ENCODE data around the gene GJD2.

The GJD2 gene

DNA sequence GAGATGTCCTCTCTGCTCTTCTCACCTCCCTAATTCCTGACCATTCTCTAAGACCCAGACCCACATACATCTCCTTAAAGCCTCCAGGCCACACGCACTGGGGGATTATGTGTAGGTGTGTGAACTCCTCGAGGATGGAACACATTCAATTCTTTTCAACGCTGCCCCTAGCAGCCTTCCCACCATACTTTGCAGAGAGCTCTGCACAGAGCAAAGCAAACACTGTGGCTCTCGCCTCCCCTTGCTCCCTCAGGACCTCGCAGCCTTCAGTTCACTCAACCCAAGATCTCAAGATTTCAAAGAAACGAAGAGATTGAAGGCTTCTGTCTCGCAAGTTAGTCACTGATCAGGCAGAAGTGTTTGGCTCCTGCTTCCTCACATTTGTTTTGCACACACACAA is 34.5 kb upstream of the GJD2 start:
- Histone ChIP-seq H3K9ac (ENCODE audit: low read depth, low read length) (no peak overlapping the region), H3K9me3 (ENCODE audit: control insufficient read depth, insufficient read depth, low read length) (no peaks in the 10 kb centered on the region), H3K4me1 (ENCODE audit: insufficient read depth, low read length) (no peaks in the 10 kb centered on the region), H3K36me3 (ENCODE audit: insufficient read depth, low read length) (peaks cover 2% of the 10 kb centered on the region; the same call in 1 of the 2 replicates)

DNA sequence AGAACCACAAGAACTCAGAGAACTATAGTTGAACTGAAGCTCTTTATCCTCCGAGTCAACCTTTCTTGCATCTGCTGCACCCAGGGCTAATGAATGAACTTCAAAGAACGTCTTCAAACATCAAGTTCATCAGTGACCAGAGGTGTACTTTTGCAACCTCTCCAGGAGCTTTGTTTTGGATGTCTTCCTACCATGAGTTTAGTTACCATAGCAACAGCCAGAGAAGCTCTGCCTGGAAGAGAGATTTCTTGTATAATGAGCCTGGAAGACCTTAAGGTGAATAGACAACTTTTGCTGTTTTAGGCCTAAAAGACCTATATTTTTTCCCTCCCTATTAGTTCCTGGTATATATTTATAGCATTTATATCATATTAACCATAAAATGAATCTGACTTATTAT is 31.4 kb upstream of the GJD2 start:
- no peaks in the 10 kb centered on the region for H3K36me3 ChIP-seq (ENCODE audit: insufficient read depth, low read length)
- no peaks in the 10 kb centered on the region for H3K4me1 ChIP-seq (ENCODE audit: insufficient read depth, low read length)
- no peak overlapping the region for H3K9ac ChIP-seq (ENCODE audit: low read depth, low read length)
- H3K9me3 ChIP-seq (ENCODE audit: control insufficient read depth, insufficient read depth, low read length), result no peaks in the 10 kb centered on the region

DNA sequence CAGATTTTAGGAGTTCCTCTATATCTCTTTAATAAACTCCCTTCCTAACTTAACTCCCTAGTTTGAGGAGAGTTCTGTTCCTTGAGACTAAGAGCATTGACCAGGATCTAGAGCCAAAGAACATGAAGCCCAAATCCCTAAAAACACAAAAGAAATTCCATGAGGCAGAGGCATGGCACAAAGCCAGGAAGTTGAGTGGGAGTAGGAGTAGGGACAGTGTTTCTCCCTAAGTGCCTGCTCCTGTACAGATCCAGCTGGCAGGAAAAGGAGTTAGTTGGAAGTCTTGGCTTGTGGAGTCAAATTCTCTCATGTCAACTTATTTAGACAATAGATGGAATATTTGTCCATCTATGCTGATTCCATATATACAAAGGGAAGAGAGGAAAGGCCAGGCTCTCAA is 29.2 kb upstream of the GJD2 start:
- Histone ChIP-seq H3K36me3 (ENCODE audit: insufficient read depth, low read length) (no peaks in the 10 kb centered on the region), H3K4me1 (ENCODE audit: insufficient read depth, low read length) (no peaks in the 10 kb centered on the region), H3K9ac (ENCODE audit: low read depth, low read length) (no peak overlapping the region), H3K9me3 (ENCODE audit: control insufficient read depth, insufficient read depth, low read length) (no peaks in the 10 kb centered on the region)

DNA sequence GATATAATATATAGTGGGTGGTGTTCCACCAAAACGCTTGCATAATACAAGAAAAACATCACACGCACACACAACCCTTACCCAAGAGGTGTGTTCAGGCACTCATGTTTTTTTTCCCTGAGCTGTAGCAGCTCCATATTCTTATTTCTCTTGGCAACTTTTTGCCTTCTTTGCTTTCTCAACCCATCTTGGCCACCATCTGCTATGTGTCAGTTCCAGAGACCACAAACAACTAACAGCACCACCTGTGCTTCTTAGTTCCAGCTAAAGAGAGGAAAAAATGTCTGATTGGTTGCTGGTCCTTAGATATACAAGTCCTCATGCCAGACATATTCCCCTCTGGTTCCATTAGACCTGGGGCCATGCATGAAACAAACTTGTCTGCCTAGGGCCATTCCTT is 28.6 kb upstream of the GJD2 start:
- no peaks in the 10 kb centered on the region for H3K9me3 ChIP-seq (ENCODE audit: control insufficient read depth, insufficient read depth, low read length)
- no peaks in the 10 kb centered on the region for H3K4me1 ChIP-seq (ENCODE audit: insufficient read depth, low read length)
- H3K9ac ChIP-seq (ENCODE audit: low read depth, low read length), result no peak overlapping the region
- H3K36me3 ChIP-seq (ENCODE audit: insufficient read depth, low read length), result no peaks in the 10 kb centered on the region

DNA sequence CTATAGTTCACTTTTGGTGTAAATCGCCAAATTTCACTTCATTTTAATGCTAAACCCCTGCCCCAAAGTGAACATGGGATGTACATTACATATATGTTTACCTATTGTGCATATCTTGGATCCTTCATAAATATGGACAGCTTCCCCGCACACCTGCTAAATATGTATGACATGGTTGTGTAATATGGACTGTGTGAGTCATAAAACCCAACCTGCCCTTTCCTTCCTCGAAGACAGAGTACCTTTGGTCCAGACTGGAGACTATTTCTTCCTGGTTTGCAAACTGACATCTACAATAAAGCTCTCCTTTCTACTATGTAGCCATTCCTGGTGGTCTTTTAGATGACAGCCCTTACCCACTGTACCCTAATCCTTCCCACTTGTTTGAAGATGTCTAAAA is 28.1 kb upstream of the GJD2 start:
- no peak overlapping the region for H3K9ac ChIP-seq (ENCODE audit: low read depth, low read length)
- H3K9me3 ChIP-seq (ENCODE audit: control insufficient read depth, insufficient read depth, low read length), result no peaks in the 10 kb centered on the region
- H3K4me1 ChIP-seq (ENCODE audit: insufficient read depth, low read length), result no peaks in the 10 kb centered on the region
- H3K36me3 ChIP-seq (ENCODE audit: insufficient read depth, low read length), result no peaks in the 10 kb centered on the region

DNA sequence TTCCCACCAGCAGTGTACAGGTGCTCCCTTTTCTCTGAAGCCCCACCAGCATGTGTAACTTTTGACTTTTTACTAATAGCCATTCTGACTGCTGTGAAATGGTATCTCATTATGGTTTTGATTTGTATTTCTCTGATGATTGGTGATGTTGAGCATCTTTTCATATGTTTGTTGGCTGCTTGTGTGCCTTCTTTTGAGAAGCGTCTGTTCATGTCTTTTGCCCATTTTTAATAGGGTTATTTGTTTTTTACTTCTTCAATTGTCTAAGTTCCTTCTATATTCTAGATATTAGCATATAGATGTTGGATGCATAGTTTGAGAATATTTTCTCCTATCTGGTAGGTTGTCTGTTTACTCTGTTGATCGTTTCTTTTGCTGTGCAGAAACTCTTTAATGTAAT is 25.9 kb upstream of the GJD2 start:
- no peaks in the 10 kb centered on the region for H3K4me1 ChIP-seq (ENCODE audit: insufficient read depth, low read length)
- no peaks in the 10 kb centered on the region for H3K36me3 ChIP-seq (ENCODE audit: insufficient read depth, low read length)
- no peak overlapping the region for H3K9ac ChIP-seq (ENCODE audit: low read depth, low read length)
- H3K9me3 ChIP-seq (ENCODE audit: control insufficient read depth, insufficient read depth, low read length), result no peaks in the 10 kb centered on the region

DNA sequence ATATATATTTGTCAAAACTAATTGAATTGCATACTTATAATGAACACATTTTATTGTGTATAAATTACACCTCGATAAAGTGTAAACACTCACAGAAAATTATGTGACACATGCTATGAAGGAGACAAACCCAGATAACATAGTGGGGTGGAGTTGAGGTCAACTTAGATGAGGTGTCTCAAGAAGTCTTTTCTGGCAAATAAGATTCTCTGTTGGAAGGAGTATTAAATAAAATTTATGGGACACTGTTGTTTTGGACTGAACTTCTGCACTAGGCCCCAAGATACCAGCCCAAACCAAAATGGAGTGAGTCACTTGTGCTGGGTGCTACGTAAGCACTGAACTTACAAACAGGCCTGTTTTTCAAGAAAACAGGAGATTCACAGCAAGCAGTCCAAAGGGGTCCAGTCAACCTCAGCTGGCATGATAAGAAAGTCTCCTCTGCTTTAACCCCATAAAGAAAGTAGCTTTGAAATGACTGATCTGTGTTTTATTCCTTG is 21.9 kb upstream of the GJD2 start:
- H3K9me3 ChIP-seq (ENCODE audit: control insufficient read depth, insufficient read depth, low read length), result no peaks in the 10 kb centered on the region
- no peak overlapping the region for H3K9ac ChIP-seq (ENCODE audit: low read depth, low read length)
- H3K36me3 ChIP-seq (ENCODE audit: insufficient read depth, low read length), result no peaks in the 10 kb centered on the region
- no peaks in the 10 kb centered on the region for H3K4me1 ChIP-seq (ENCODE audit: insufficient read depth, low read length)

DNA sequence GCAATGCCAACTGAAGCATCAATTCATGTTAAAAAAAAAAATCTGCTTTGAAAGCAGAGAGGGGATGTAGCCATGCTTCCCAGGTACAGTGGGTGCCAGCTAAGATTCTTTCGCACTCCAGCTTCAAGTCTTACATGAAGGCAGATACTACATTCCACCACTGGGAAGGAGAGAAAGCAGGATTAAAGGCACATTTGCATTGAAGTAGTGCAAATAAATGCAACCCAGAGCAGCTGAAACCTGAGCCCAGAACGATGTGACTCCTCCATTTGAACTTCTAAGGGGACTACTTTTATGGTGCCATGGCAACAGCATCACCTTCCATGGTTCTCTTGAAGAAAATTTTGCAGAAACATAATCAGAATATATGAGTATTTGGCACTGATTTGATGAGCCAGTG is 19.1 kb upstream of the GJD2 start:
- Histone ChIP-seq H3K9ac (ENCODE audit: low read depth, low read length) (no peak overlapping the region), H3K9me3 (ENCODE audit: control insufficient read depth, insufficient read depth, low read length) (no peaks in the 10 kb centered on the region), H3K4me1 (ENCODE audit: insufficient read depth, low read length) (no peaks in the 10 kb centered on the region), H3K36me3 (ENCODE audit: insufficient read depth, low read length) (no peaks in the 10 kb centered on the region)

DNA sequence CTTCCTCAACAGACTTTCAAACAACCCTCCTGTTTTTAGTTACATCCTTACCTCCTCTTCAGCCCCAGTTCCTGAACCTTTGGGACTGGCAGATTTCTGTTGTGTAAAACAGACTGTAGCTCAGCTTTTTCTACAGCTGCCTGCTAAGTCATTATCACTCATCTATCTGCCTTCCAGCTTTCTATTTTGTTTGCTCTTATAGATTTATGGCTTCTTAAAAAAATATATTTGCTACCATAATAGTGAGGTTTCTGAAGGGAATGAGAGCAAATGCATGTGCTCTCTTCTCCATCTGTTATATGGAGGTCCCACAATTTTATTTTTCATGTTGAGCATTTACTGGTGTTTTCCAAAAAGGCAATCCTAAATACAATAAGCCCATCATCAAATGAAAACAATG is 18.2 kb upstream of the GJD2 start:
- Histone ChIP-seq H3K9me3 (ENCODE audit: control insufficient read depth, insufficient read depth, low read length) (no peaks in the 10 kb centered on the region), H3K4me1 (ENCODE audit: insufficient read depth, low read length) (no peaks in the 10 kb centered on the region), H3K9ac (ENCODE audit: low read depth, low read length) (no peak overlapping the region), H3K36me3 (ENCODE audit: insufficient read depth, low read length) (no peaks in the 10 kb centered on the region)

DNA sequence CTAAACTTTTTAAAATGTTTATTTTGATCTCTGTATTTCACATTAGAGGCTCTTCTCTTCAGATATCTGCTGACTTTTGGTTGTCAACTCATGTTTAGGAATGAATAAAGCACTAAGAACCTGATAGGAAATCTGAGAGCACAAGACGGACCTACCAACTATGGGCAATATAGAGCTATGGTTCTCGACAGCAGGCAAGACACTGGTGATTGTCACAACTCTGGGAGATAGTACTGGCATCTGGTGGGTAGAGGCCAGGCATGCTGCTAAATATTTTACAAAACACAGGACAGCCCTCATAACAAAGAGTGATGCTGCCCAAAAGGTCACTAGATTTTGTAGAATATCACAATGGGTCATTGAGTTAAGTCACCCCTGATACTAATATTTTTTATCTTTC is 17.5 kb upstream of the GJD2 start:
- Histone ChIP-seq H3K9me3 (ENCODE audit: control insufficient read depth, insufficient read depth, low read length) (no peaks in the 10 kb centered on the region), H3K36me3 (ENCODE audit: insufficient read depth, low read length) (no peaks in the 10 kb centered on the region), H3K4me1 (ENCODE audit: insufficient read depth, low read length) (no peaks in the 10 kb centered on the region), H3K9ac (ENCODE audit: low read depth, low read length) (no peak overlapping the region)

DNA sequence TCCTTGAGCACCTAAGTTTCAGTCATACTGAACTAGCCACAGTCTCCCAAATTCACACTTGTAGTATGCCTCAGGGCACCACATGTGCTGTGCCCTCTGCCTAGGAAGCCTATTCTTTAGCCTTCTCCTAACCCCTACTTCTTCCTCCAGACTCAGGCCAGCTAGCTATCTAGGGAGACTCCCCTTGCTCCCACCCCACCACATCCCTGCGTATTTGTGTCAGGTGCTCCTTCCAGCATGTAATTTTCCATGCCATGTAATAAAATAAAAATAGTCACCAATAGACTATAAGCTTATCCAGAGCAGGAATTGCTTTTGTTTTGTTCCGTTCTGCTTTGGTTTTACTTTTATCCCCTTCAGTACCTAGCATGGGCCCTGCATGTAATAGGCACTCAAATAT is 14.9 kb upstream of the GJD2 start:
- Histone ChIP-seq H3K9ac (ENCODE audit: low read depth, low read length) (no peak overlapping the region), H3K4me1 (ENCODE audit: insufficient read depth, low read length) (no peaks in the 10 kb centered on the region), H3K36me3 (ENCODE audit: insufficient read depth, low read length) (no peaks in the 10 kb centered on the region), H3K9me3 (ENCODE audit: control insufficient read depth, insufficient read depth, low read length) (no peaks in the 10 kb centered on the region)

DNA sequence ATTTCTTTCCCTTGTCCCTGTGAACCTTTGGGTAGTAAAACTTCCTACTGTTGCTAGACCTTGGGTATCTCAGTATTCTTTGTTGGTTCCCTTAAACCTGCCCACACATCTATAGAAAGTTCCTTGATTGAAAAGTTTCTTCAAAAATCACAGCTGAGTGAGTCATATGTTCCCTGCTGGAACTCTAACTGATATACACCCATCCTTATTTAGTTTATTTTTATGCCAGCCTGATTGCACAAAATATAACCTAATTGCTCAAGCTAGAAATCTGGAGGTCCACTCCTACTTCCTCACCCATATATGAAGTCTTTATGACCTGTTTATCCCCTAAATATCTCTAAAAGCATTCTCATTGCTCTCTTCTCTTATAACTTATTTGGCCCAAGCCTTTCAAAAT is 13.7 kb upstream of the GJD2 start:
- Histone ChIP-seq H3K9me3 (ENCODE audit: control insufficient read depth, insufficient read depth, low read length) (no peaks in the 10 kb centered on the region), H3K36me3 (ENCODE audit: insufficient read depth, low read length) (no peaks in the 10 kb centered on the region), H3K9ac (ENCODE audit: low read depth, low read length) (no peak overlapping the region), H3K4me1 (ENCODE audit: insufficient read depth, low read length) (no peaks in the 10 kb centered on the region)

DNA sequence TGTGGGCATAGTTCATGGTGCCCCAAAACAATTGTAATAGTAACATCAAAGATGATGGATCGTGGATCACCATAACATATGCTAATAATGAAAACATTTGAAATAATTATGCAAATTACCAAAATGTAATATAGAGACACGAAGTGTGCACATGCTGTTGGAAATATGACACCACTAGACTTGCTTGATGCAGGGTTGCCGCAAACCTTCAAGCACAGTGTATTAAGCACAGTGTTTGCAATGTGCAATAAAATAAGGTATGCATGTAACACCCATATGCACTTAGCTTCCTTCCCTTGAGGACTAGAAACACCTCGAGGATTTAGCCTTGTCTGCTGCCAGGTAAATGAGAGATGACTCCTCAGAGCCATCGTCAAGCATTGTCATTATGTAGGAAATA is 10.9 kb upstream of the GJD2 start:
- Histone ChIP-seq H3K36me3 (ENCODE audit: insufficient read depth, low read length) (no peaks in the 10 kb centered on the region), H3K9me3 (ENCODE audit: control insufficient read depth, insufficient read depth, low read length) (no peaks in the 10 kb centered on the region), H3K9ac (ENCODE audit: low read depth, low read length) (no peak overlapping the region), H3K4me1 (ENCODE audit: insufficient read depth, low read length) (no peaks in the 10 kb centered on the region)

DNA sequence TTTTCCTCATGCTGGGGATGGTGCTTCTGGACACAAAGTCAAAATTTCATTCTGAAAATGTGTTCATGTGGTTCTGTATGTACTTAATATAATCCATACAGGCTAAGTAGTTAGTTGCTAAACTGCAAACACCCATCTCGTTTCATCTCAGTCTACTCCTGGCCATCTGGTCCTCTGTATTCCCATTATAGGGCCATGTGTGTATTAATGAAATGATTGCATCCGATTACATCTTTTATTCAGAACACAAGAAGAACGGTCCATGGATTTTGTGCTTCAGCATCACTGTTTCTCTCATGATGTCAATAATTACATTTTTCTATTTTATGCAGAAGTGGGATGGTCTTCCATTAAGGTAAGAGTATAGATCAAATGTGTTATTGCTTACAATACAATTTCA is 6.1 kb upstream of the GJD2 start:
- no peaks in the 10 kb centered on the region for H3K9me3 ChIP-seq (ENCODE audit: control insufficient read depth, insufficient read depth, low read length)
- no peaks in the 10 kb centered on the region for H3K36me3 ChIP-seq (ENCODE audit: insufficient read depth, low read length)
- H3K9ac ChIP-seq (ENCODE audit: low read depth, low read length), result no peak overlapping the region
- no peaks in the 10 kb centered on the region for H3K4me1 ChIP-seq (ENCODE audit: insufficient read depth, low read length)

DNA sequence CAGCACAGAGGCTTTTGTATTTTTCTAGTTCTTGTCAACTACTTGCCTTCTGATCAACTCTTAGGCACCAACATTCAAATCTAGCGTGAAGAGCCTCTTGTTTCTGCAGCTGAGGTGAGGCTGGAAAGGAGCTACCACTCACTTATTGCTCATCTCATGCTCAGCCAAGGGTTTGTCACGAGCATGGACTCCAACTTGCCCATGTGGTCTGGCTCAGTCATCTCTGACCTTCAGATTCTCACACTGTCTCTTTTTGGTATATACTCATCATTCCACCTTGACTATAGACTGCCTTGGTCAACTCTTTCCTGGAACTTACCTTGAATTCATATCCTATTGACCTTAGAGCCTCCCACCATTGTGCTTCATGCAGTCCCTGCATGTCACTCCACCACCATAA is 5.2 kb upstream of the GJD2 start:
- no peak overlapping the region for H3K9ac ChIP-seq (ENCODE audit: low read depth, low read length)
- no peaks in the 10 kb centered on the region for H3K36me3 ChIP-seq (ENCODE audit: insufficient read depth, low read length)
- H3K9me3 ChIP-seq (ENCODE audit: control insufficient read depth, insufficient read depth, low read length), result no peaks in the 10 kb centered on the region
- no peaks in the 10 kb centered on the region for H3K4me1 ChIP-seq (ENCODE audit: insufficient read depth, low read length)

DNA sequence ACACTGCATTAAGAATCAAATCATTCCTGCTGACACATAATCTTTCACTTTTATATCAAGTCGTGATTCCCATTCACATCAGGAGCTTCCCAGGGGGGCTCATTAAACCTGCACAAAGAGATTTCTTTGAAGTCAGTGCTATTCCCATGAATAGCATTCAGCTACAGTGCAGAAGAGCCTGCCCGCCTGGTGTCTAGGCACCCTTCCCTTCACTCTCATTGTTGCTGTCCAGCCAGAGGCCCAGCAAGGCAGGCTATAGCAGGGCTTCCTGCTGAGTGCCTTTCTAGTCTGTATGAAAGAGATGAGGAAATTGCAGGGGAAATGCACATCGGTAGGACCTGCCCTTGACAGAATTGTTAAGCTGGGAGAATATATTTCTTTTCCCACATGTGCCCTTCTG is 4.5 kb upstream of the GJD2 start:
- Histone ChIP-seq H3K9me3 (ENCODE audit: control insufficient read depth, insufficient read depth, low read length) (no peaks in the 10 kb centered on the region), H3K36me3 (ENCODE audit: insufficient read depth, low read length) (no peaks in the 10 kb centered on the region), H3K4me1 (ENCODE audit: insufficient read depth, low read length) (no peaks in the 10 kb centered on the region), H3K9ac (ENCODE audit: low read depth, low read length) (no peak overlapping the region)
